IMR-90 (cell line): ENCODE results near the gene DCDC2B.

Source experiments
- BHLHE40 ChIP-seq: fragments of 150-350 bp; IDR thresholded peaks from 2 replicates; pipeline ENCODE4 v1.6.1; 2016; ENCODE audit warnings: mild to moderate bottlenecking, low read depth, low read length
- CEBPB ChIP-seq: IDR thresholded peaks from 2 replicates; pipeline ENCODE4 v1.6.1; 2012; ENCODE audit warnings: low read depth, low read length, improper control_type of control experiment
- CHD1 ChIP-seq: IDR thresholded peaks from 2 replicates; pipeline ENCODE4 v1.6.1; 2012; ENCODE audit warnings: low read depth, low read length, improper control_type of control experiment
- CTCF ChIP-seq: conservative IDR thresholded peaks from 2 replicates; pipeline ENCODE4 v1.5.1; 2012; ENCODE audit warnings: mild to moderate bottlenecking, low read depth, low read length, improper control_type of control experiment
- FOS ChIP-seq: fragments of 150-350 bp; IDR thresholded peaks from 2 replicates; pipeline ENCODE4 v1.6.1; 2016; ENCODE audit warnings: low read depth, low read length
- MAZ ChIP-seq: IDR thresholded peaks from 2 replicates; pipeline ENCODE4 v1.6.1; 2012; ENCODE audit warnings: low read depth, mild to moderate bottlenecking, low read length, improper control_type of control experiment, moderate library complexity, borderline replicate concordance
- MXI1 ChIP-seq: IDR thresholded peaks from 2 replicates; pipeline ENCODE4 v1.6.1; 2012; ENCODE audit warnings: low read depth, mild to moderate bottlenecking, low read length, moderate library complexity, borderline replicate concordance
- POLR2A ChIP-seq: IDR thresholded peaks from 2 replicates; pipeline ENCODE4 v1.6.1; 2012; ENCODE audit warnings: mild to moderate bottlenecking, low read depth, low read length
- RAD21 ChIP-seq: IDR thresholded peaks from 2 replicates; pipeline ENCODE4 v1.6.1; 2012; ENCODE audit warnings: low read length, improper control_type of control experiment
- RCOR1 ChIP-seq: IDR thresholded peaks from 2 replicates; pipeline ENCODE4 v1.6.1; 2012; ENCODE audit warnings: mild to moderate bottlenecking, low read length, improper control_type of control experiment; ENCODE audit not compliant: insufficient replicate concordance
- SMC3 ChIP-seq: fragments of 150-350 bp; IDR thresholded peaks from 2 replicates; pipeline ENCODE4 v1.6.1; 2016; ENCODE audit warnings: low read depth, mild to moderate bottlenecking, antibody characterized with exemption, low read length, moderate library complexity

GRCh38 chr1:32221980-32222755 is 13.3 kb downstream of the DCDC2B start, which contains the start of the genes EIF3I and TMEM234:
- TF ChIP-seq CTCF = no peak
- TF ChIP-seq POLR2A = peak; percentile 94
- peak; percentile 37; the same call in 1 of the 2 replicates for TF ChIP-seq MAZ
- no peak for TF ChIP-seq RAD21
- TF ChIP-seq BHLHE40 = no peak
- TF ChIP-seq SMC3 = no peak
- no peak for TF ChIP-seq CEBPB
- no peak for TF ChIP-seq FOS
- TF ChIP-seq CHD1 = no peak
- TF ChIP-seq MXI1 = peak; percentile 58; the same call in 1 of the 2 replicates
- TF ChIP-seq RCOR1 = no peak
